H1 (cell line): ENCODE results near the gene FAM193B. TPM values are rescaled to one million over a fixed set of nuclear protein-coding genes. Genes with fewer than 3 reads are reported as not detected.

Experiments
- CTCF ChIA-PET: fragments of 300-600 bp; sonication (Branson Sonifier 250); formaldehyde crosslinking; loops from one replicate; lab custom pipeline; 2021; ENCODE audit not compliant: partially characterized antibody; lab: Charles Lee
- POLR2A ChIA-PET: fragments of 300-600 bp; sonication (Branson Sonifier 250); formaldehyde crosslinking; loops from one replicate; lab custom pipeline; 2021; ENCODE audit warnings: inconsistent platforms; ENCODE audit not compliant: partially characterized antibody; lab: Charles Lee
- DNase-seq, 2 experiments: peaks; one replicate each; pipeline versions ENCODE4 v3.0.0 to v3.0.0-alpha.2; 2010 to 2022; ENCODE audit warnings: low spot score in 2 of 2, low read depth in 1 of 2, mixed read lengths in 1 of 2
- FAIRE-seq: peaks from 2 replicates; lab custom pipeline; 2011; peaks lifted over from hg19 to GRCh38; lab: Jason Lieb, UNC
- H2AFZ ChIP-seq: 2 replicates; pipeline ENCODE4 v1.8.1; 2012; ENCODE audit warnings: low read length, inconsistent platforms
- H2AK5ac ChIP-seq: 2 replicates; pipeline ENCODE4 v1.6.1; 2013; ENCODE audit warnings: low read depth, low read length
- H2BK120ac ChIP-seq: replicated peaks from 2 replicates; pipeline ENCODE3; 2013; ENCODE audit warnings: low read depth, low read length, inconsistent platforms
- H2BK12ac ChIP-seq: 2 replicates; pipeline ENCODE4 v1.6.1; 2013; ENCODE audit warnings: low read depth, low read length
- H2BK15ac ChIP-seq: 2 replicates; pipeline ENCODE4 v1.6.1; 2013; ENCODE audit warnings: low read length
- H2BK20ac ChIP-seq: 2 replicates; pipeline ENCODE4 v1.6.1; 2013; ENCODE audit warnings: low read length
- H2BK5ac ChIP-seq: 2 replicates; pipeline ENCODE4 v1.6.1; 2013; ENCODE audit warnings: low read depth, low read length
- H3K14ac ChIP-seq: 2 replicates; pipeline ENCODE4 v1.6.1; 2013; ENCODE audit warnings: inconsistent platforms; ENCODE audit not compliant: insufficient read length
- H3K18ac ChIP-seq: 2 replicates; pipeline ENCODE4 v1.6.1; 2013; ENCODE audit warnings: low read length; ENCODE audit errors: extremely low read depth
- H3K23ac ChIP-seq: 2 replicates; pipeline ENCODE4 v1.6.1; 2013; ENCODE audit warnings: inconsistent platforms; ENCODE audit not compliant: insufficient read length
- H3K23me2 ChIP-seq: 2 replicates; pipeline ENCODE4 v1.6.1; 2013; ENCODE audit warnings: low read depth, low read length
- H3K27ac ChIP-seq: 2 replicates; pipeline ENCODE4 v1.6.1; 2011; ENCODE audit warnings: low read depth, low read length, inconsistent platforms
- H3K27me3 ChIP-seq, 4 experiments: replicated peaks in 1 of 4; 1 replicate in 1 of 4; 2 replicates in 3 of 4; pipeline versions ENCODE4 v1.6.1 to v1.8.1; 2011 to 2013; ENCODE audit warnings: low read length in 3 of 4, mild to moderate bottlenecking in 3 of 4, inconsistent platforms in 2 of 4, mixed read lengths in 2 of 4, moderate library complexity in 1 of 4; ENCODE audit not compliant: control insufficient read depth in 3 of 4, insufficient read depth in 3 of 4; ENCODE audit errors: extremely low read depth in 1 of 4
- H3K36me3 ChIP-seq, 4 experiments: 2 replicates each; pipeline versions ENCODE4 v1.6.1 to v1.8.1; 2011 to 2013; ENCODE audit warnings: mild to moderate bottlenecking in 4 of 4, low read length in 3 of 4, moderate library complexity in 2 of 4, control low read depth in 1 of 4, inconsistent platforms in 1 of 4; ENCODE audit not compliant: insufficient read depth in 4 of 4, control insufficient read depth in 2 of 4
- H3K4ac ChIP-seq: replicated peaks from 2 replicates; pipeline ENCODE3; 2013; ENCODE audit warnings: low read length, low read depth, mixed read lengths, inconsistent platforms; ENCODE audit not compliant: insufficient read length
- H3K4me1 ChIP-seq, 4 experiments: replicated peaks in 1 of 4; 1 replicate in 1 of 4; 2 replicates in 3 of 4; pipeline versions ENCODE4 v1.6.1 to v1.8.1; 2011 to 2013; ENCODE audit warnings: low read length in 3 of 4, inconsistent platforms in 2 of 4, mixed read lengths in 1 of 4; ENCODE audit not compliant: insufficient read depth in 4 of 4, control insufficient read depth in 3 of 4
- H3K4me2 ChIP-seq, 2 experiments: 2 replicates each; pipeline versions ENCODE4 v1.6.1 to v1.8.1; 2011 to 2013; ENCODE audit warnings: low read depth in 2 of 2, low read length in 2 of 2, control low read depth in 1 of 2, inconsistent platforms in 1 of 2, mild to moderate bottlenecking in 1 of 2; ENCODE audit not compliant: insufficient read depth in 1 of 2
- H3K4me3 ChIP-seq, 4 experiments: fragments of 200-600, 300-600 bp in 1 of 4; sonication (generic), shearing (Covaris generic), sonication (Bioruptor Twin) in 1 of 4; 2 replicates each; pipeline versions ENCODE4 v1.5.1 to v1.8.1; 2011 to 2016; ENCODE audit warnings: low read length in 4 of 4, low read depth in 3 of 4, control low read depth in 2 of 4, inconsistent platforms in 2 of 4, mild to moderate bottlenecking in 2 of 4, mixed read lengths in 1 of 4, moderate library complexity in 1 of 4; ENCODE audit not compliant: insufficient read depth in 2 of 4; ENCODE audit errors: extremely low read depth in 1 of 4
- H3K56ac ChIP-seq: replicated peaks from 2 replicates; pipeline ENCODE3; 2013; ENCODE audit warnings: low read depth, mild to moderate bottlenecking, mixed read lengths, low read length, inconsistent platforms; ENCODE audit not compliant: insufficient read length
- H3K79me1 ChIP-seq: 2 replicates; pipeline ENCODE4 v1.6.1; 2013; ENCODE audit warnings: low read depth, low read length, control low read depth
- H3K79me2 ChIP-seq, 2 experiments: 2 replicates each; pipeline versions ENCODE4 v1.6.1 to v1.8.1; 2012 to 2013; ENCODE audit warnings: low read length in 2 of 2, mild to moderate bottlenecking in 2 of 2, inconsistent platforms in 1 of 2; ENCODE audit not compliant: insufficient read depth in 2 of 2, control insufficient read depth in 1 of 2
- H3K9ac ChIP-seq, 4 experiments: replicated peaks in 1 of 4; 1 replicate in 1 of 4; 2 replicates in 3 of 4; pipeline versions ENCODE4 v1.6.1 to v1.8.1; 2011 to 2013; ENCODE audit warnings: low read depth in 3 of 4, low read length in 3 of 4, control low read depth in 2 of 4, mild to moderate bottlenecking in 2 of 4, moderate library complexity in 2 of 4, inconsistent platforms in 1 of 4; ENCODE audit errors: extremely low read depth in 1 of 4
- H3K9me3 ChIP-seq, 2 experiments: 2 replicates each; pipeline versions ENCODE4 v1.6.1 to v1.8.1; 2012 to 2013; ENCODE audit warnings: mild to moderate bottlenecking in 2 of 2, moderate library complexity in 2 of 2, control low read depth in 1 of 2, inconsistent platforms in 1 of 2, low read depth in 1 of 2, low read length in 1 of 2, mixed read lengths in 1 of 2; ENCODE audit not compliant: insufficient read depth in 2 of 2
- H4K20me1 ChIP-seq, 2 experiments: replicated peaks in 1 of 2; 2 replicates each; pipeline versions ENCODE3 to v1.8.1; 2011 to 2013; ENCODE audit warnings: inconsistent platforms in 2 of 2, low read length in 2 of 2, mild to moderate bottlenecking in 1 of 2; ENCODE audit not compliant: insufficient read depth in 2 of 2, control insufficient read depth in 1 of 2
- H4K5ac ChIP-seq: 2 replicates; pipeline ENCODE4 v1.6.1; 2013; ENCODE audit warnings: low read length, low read depth, mixed read lengths, inconsistent platforms; ENCODE audit not compliant: insufficient read length
- H4K8ac ChIP-seq: 2 replicates; pipeline ENCODE4 v1.8.0; 2013; ENCODE audit warnings: mild to moderate bottlenecking, moderate library complexity, low read length, inconsistent platforms; ENCODE audit not compliant: insufficient read depth; ENCODE audit errors: extremely low read depth
- H4K91ac ChIP-seq: replicated peaks from 2 replicates; pipeline ENCODE3; 2013; ENCODE audit warnings: low read length, mixed read lengths, inconsistent platforms; ENCODE audit not compliant: insufficient read length
- CEBPB ChIP-seq: IDR thresholded peaks from 2 replicates; pipeline ENCODE4 v1.6.1; 2012; ENCODE audit warnings: low read depth, low read length
- MAFK ChIP-seq: IDR thresholded peaks from 2 replicates; pipeline ENCODE4 v1.6.1; 2012; ENCODE audit warnings: low read depth, mild to moderate bottlenecking, improper control_type of control experiment, low read length
- MAX ChIP-seq: IDR thresholded peaks from 2 replicates; pipeline ENCODE4 v1.6.1; 2012; ENCODE audit warnings: inconsistent platforms
- SIRT6 ChIP-seq: IDR thresholded peaks from one replicate; pipeline ENCODE4 v1.7.1; 2012; ENCODE audit warnings: low read length, inconsistent platforms
- SP1 ChIP-seq: IDR thresholded peaks from 2 replicates; pipeline ENCODE4 v1.6.1; 2011; ENCODE audit warnings: low read depth, low read length
- WGBS, 2 experiments: shearing (Covaris generic) in 1 of 2; methylation state at CpG; one replicate each; pipeline versions ENCODE4 v1.1.6 to v1.1.7; 2013 to 2015; ENCODE audit warnings: low lambda C conversion rate in 2 of 2, mixed read lengths in 2 of 2, inconsistent platforms in 1 of 2, low coverage in 1 of 2, missing lambda C conversion rate in 1 of 2; ENCODE audit not compliant: insufficient replicate concordance in 2 of 2, insufficient coverage in 1 of 2, insufficient read length in 1 of 2; ENCODE audit errors: extremely low coverage in 1 of 2, missing lambda C conversion rate in 1 of 2; 5-methylcytosine and 5-hydroxymethylcytosine counted together
- polyA plus RNA-seq, 7 experiments: library from polyadenylated mRNA; depleted of rRNA in 3 of 7; stranded (reverse) in 5 of 7; unstranded in 2 of 7; fragments of >200 nt in 5 of 7; fragments of 200-250 nt in 2 of 7; gene quantifications; 1 replicate in 5 of 7; 2 replicates in 1 of 7; 4 replicates in 1 of 7; pipeline versions ENCODE4 v1.2.1 to v1.2.3, GENCODE V29; 2011 to 2013; ENCODE audit warnings: missing spikeins in 2 of 7, mixed read lengths in 2 of 7
- total RNA-seq: library from RNA; stranded (reverse); fragmentation: NEBNext Ultra II Directional; extraction: Animal tissue kit (Norgen Biotek cat#: 25700); gene quantifications from 2 replicates; pipeline ENCODE4 v1.2.1, GENCODE V29; 2021

Gene FAM193B
- total and polyA plus RNA-seq, 2 of the 8 experiments (the other 6 are each of a cell fraction or from before 2014, with no cell fraction given): 49.9 to 69.8 TPM

- Histone ChIP-seq H3K79me2 (no peaks in the 10 kb centered on the region), H4K91ac (no peak overlapping the region), H2BK20ac (no peak overlapping the region), H3K9ac (no peak overlapping the region), H2BK5ac (no peak overlapping the region), H3K23me2 (no peaks in the 10 kb centered on the region), H3K4me2 (no peak overlapping the region), H3K56ac (no peak overlapping the region), H4K8ac (no peak overlapping the region), H4K20me1 (peaks cover 0 to 17% of the 10 kb centered on the region in 2 experiments), H3K9me3 (no peaks in the 10 kb centered on the region), H4K5ac (no peak overlapping the region), H2BK12ac (no peak overlapping the region), H3K14ac (no peak overlapping the region), H2BK15ac (no peak overlapping the region), H3K23ac (no peak overlapping the region), H3K4me3 (no peak overlapping the region), H3K27ac (no peak overlapping the region), H3K4ac (no peak overlapping the region), H3K18ac (no peak overlapping the region), H2BK120ac (no peak overlapping the region), H3K4me1 (peaks cover 0 to 12% (median 9%) of the 10 kb centered on the region in 4 experiments; a peak in 5 of 7 replicates), H2AFZ (no peak overlapping the region), H3K27me3 (no peaks in the 10 kb centered on the region), H3K79me1 (no peaks in the 10 kb centered on the region), H3K36me3 (peaks cover 6 to 29% (median 20%) of the 10 kb centered on the region in 4 experiments; a peak in 7 of 8 replicates), H2AK5ac (no peak overlapping the region)
- 88% methylated on average over 17 of the region's 17 CpGs; no CpG with 5 or more reads in 1 of the 2 experiments for WGBS, 2 experiments
- CTCF ChIA-PET: interaction anchor here (0.6 to 20.8 kb wide), 18 partner anchors 8 to 608 kb away, joined by 3 to 306 read pairs (median 3); partner anchors contain the start of genes DBN1, PDLIM7 and SLC34A1
- DNase-seq (no peak), FAIRE-seq (no peak)
- TF ChIP-seq CEBPB (no peak), SP1 (no peak), MAX (no peak), MAFK (no peak), SIRT6 (no peak)
- POLR2A ChIA-PET: interaction anchor here (1.5 to 65.5 kb wide), 3 partner anchors 9 to 39 kb away, joined by 3 to 3349 read pairs (median 15); partner anchors contain the start of genes DBN1, DDX41, PDLIM7 and PRR7
Observed at GRCh38 chr5:177507596-177508220, 46.7 kb downstream of the FAM193B start.
